Measurements from ENCODE around the gene FBXL7.

DNA sequence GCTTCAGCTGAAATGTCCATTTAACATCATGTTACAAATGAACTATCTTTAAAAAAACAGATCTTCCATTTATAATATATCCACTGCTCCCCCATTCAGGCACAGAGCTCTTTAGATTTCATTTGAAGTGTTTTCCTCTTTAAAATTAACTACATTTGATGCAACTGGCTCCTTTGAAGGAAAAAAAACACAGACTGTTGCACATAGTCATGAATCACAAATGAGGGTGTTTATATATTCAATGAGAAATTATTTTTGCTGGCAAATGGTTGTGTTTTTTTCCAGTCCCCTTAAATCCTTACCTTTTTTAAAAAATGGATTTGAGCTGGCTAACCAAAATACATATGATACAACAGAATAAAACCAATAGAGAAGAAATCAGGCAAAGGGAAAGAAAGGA lies 240.4 kb downstream of the FBXL7 start:
- TF ChIP-seq, protein P1, sequence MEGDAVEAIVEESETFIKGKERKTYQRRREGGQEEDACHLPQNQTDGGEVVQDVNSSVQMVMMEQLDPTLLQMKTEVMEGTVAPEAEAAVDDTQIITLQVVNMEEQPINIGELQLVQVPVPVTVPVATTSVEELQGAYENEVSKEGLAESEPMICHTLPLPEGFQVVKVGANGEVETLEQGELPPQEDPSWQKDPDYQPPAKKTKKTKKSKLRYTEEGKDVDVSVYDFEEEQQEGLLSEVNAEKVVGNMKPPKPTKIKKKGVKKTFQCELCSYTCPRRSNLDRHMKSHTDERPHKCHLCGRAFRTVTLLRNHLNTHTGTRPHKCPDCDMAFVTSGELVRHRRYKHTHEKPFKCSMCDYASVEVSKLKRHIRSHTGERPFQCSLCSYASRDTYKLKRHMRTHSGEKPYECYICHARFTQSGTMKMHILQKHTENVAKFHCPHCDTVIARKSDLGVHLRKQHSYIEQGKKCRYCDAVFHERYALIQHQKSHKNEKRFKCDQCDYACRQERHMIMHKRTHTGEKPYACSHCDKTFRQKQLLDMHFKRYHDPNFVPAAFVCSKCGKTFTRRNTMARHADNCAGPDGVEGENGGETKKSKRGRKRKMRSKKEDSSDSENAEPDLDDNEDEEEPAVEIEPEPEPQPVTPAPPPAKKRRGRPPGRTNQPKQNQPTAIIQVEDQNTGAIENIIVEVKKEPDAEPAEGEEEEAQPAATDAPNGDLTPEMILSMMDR (IDR thresholded peaks at IDR 0.05), result no peak
- no peak for TF ChIP-seq EZH2phosphoT487 (IDR thresholded peaks at IDR 0.05)
